ENCODE results near the gene DCAF4. TPM values are rescaled to one million over a fixed set of nuclear protein-coding genes. Genes with fewer than 3 reads are reported as not detected.
A peak's percentile ranks its signal among the peaks of the same experiment; 100 is the strongest.
"Not testable (repeated sequence)": the region's sequence is repeated elsewhere in the genome, so short reads cannot be mapped to it uniquely, and the experiment has no call there.

Gene DCAF4
- polyA plus RNA-seq, 1 donor, result 15.3 TPM

DNA sequence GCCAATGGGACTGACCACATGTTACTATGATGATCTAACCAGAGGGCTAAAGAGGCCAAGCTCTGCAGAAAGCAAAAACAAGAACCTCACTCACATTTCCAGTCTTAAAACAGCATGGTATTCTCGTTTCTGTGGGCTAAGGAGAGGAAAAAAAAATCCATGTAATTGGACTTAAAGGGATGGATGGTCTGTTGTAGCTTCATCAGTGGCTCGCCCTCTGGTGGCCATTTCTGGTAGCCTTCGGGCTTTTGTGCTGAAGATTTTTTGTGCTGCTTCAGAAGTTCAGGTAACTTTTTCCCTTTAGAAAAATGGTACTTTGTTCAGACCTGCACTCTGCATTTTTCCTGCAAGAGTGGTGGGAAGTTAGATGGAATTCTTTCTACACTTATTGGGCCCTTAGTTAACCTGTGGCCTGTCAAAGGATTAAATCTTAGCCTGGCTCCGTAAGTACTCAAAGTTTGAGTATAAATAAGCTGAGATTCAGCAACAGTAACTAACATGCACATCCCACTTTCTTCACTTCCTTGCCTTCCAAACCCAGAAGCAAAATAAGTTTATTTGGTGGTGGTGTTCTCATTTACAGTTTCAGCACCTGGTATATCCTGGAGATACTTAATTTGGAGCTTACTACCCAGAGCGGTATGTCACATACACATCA lies 22.3 kb downstream of the DCAF4 start:
- H3K27me3 ChIP-seq (ENCODE audit: control insufficient read depth, insufficient read depth, low read length), result no peaks in the 10 kb centered on the region
- H3K4me3 ChIP-seq (ENCODE audit: low read length), result no peak overlapping the region
- H3K27ac ChIP-seq (ENCODE audit: low read length), result no peak overlapping the region
- no peaks in the 10 kb centered on the region for H3K9me3 ChIP-seq (ENCODE audit: control insufficient read depth, low read depth, low read length)
- no peaks in the 10 kb centered on the region for H3K4me1 ChIP-seq (ENCODE audit: control insufficient read depth, insufficient read depth, low read length)
- peaks cover 45% of the 10 kb centered on the region for H3K36me3 ChIP-seq (ENCODE audit: control insufficient read depth, insufficient read depth, low read length)
- no CpG with 5 or more reads among the region's 5 CpGs for WGBS (ENCODE audit: insufficient coverage, low lambda C conversion rate)
- DNase-seq, result peak in 1 of 2 donors; percentile 35

GRCh38 chr14:72952171-72952570 lies 25.9 kb downstream of the DCAF4 start:
- WGBS (ENCODE audit: insufficient coverage, low lambda C conversion rate), result 100% methylated on average over 1 of the region's 3 CpGs
- Histone ChIP-seq H3K27ac (ENCODE audit: low read length) (no peak overlapping the region), H3K4me1 (ENCODE audit: control insufficient read depth, insufficient read depth, low read length) (no peaks in the 10 kb centered on the region), H3K27me3 (ENCODE audit: control insufficient read depth, insufficient read depth, low read length) (no peaks in the 10 kb centered on the region), H3K4me3 (ENCODE audit: low read length) (no peak overlapping the region), H3K9me3 (ENCODE audit: control insufficient read depth, low read depth, low read length) (no peaks in the 10 kb centered on the region), H3K36me3 (ENCODE audit: control insufficient read depth, insufficient read depth, low read length) (peaks cover 44% of the 10 kb centered on the region)
- DNase-seq, result no peak

DNA sequence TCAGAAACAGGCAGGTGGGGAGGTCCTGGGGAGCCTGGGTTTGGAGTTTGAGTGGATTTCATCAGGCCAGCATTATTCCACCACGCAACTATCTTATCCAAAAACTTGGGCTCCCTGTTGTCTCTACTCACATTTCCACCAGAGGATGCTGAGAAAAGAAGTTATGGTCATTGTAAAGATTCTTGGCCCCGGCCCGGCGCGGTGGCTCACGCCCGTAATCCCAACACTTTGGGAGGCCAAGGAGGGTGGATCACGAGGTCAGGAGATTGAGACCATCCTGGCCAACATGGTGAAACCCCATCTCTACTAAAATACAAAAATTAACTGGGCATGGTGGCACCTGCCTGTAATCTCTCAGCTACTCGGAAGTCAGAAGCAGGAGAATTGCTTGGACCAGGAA lies 30.5 kb downstream of the DCAF4 start:
- WGBS (ENCODE audit: insufficient coverage, low lambda C conversion rate), result 100% methylated on average over 1 of the region's 9 CpGs
- peaks cover 67% of the 10 kb centered on the region for H3K36me3 ChIP-seq (ENCODE audit: control insufficient read depth, insufficient read depth, low read length)
- H3K9me3 ChIP-seq (ENCODE audit: control insufficient read depth, low read depth, low read length); H3K4me1 ChIP-seq (ENCODE audit: control insufficient read depth, insufficient read depth, low read length); H3K4me3 ChIP-seq (ENCODE audit: low read length); H3K27me3 ChIP-seq (ENCODE audit: control insufficient read depth, insufficient read depth, low read length); DNase-seq; H3K27ac ChIP-seq (ENCODE audit: low read length): not testable (repeated sequence)

- Histone ChIP-seq H3K4me3 (ENCODE audit: low read length) (no peak overlapping the region), H3K4me1 (ENCODE audit: control insufficient read depth, insufficient read depth, low read length) (no peaks in the 10 kb centered on the region), H3K9me3 (ENCODE audit: control insufficient read depth, low read depth, low read length) (no peaks in the 10 kb centered on the region), H3K36me3 (ENCODE audit: control insufficient read depth, insufficient read depth, low read length) (peaks cover 67% of the 10 kb centered on the region), H3K27ac (ENCODE audit: low read length) (no peak overlapping the region), H3K27me3 (ENCODE audit: control insufficient read depth, insufficient read depth, low read length) (no peaks in the 10 kb centered on the region)
- WGBS (ENCODE audit: insufficient coverage, low lambda C conversion rate), result no CpG with 5 or more reads among the region's 3 CpGs
- no peak for DNase-seq
These were observed 30.9 kb downstream of the DCAF4 start for GRCh38 chr14:72957213-72957612.

DNA sequence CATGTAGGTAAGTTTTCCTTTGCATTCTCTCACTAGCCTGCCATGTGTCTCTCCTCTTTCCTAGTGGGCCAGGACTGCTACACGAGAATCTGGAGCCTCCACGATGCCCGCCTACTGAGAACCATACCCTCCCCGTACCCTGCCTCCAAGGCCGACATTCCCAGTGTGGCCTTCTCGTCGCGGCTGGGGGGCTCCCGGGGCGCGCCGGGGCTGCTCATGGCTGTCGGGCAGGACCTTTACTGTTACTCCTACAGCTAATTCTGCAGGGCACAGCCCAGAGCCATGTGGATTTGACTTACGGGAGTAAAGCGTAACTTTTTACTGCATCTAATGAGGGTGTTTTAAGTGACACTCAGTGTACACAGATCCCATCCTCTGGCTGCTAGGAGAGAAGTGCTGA lies 32.3 kb downstream of the DCAF4 start:
- H3K4me3 ChIP-seq (ENCODE audit: low read length), result no peak overlapping the region
- no peaks in the 10 kb centered on the region for H3K4me1 ChIP-seq (ENCODE audit: control insufficient read depth, insufficient read depth, low read length)
- WGBS (ENCODE audit: insufficient coverage, low lambda C conversion rate), result no CpG with 5 or more reads among the region's 15 CpGs
- H3K9me3 ChIP-seq (ENCODE audit: control insufficient read depth, low read depth, low read length), result no peaks in the 10 kb centered on the region
- peaks cover 65% of the 10 kb centered on the region for H3K36me3 ChIP-seq (ENCODE audit: control insufficient read depth, insufficient read depth, low read length)
- no peaks in the 10 kb centered on the region for H3K27me3 ChIP-seq (ENCODE audit: control insufficient read depth, insufficient read depth, low read length)
- H3K27ac ChIP-seq (ENCODE audit: low read length), result no peak overlapping the region
- no peak for DNase-seq

DNA sequence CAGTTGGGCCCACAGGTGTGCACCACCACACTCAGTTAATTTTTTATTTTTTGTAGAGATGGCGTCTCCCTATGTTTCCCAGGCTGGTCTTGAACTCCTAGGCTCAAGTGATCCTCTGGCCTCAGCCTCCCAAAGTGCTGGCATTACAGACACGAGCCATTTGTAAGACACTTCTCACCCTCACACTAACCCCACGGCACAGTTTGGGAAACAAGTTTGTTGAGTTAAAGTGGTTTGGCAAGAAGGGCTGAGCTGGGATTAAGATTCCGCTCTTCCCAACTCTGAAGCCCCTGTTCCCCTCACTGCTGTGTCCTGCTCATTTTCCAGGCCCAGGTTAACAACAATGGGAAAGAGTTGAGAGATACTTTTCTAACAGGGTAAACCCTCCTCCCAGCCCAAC lies 34.8 kb downstream of the DCAF4 start:
- not testable (repeated sequence) for H3K27me3 ChIP-seq (ENCODE audit: control insufficient read depth, insufficient read depth, low read length); DNase-seq; H3K9me3 ChIP-seq (ENCODE audit: control insufficient read depth, low read depth, low read length); H3K4me3 ChIP-seq (ENCODE audit: low read length); H3K27ac ChIP-seq (ENCODE audit: low read length); H3K4me1 ChIP-seq (ENCODE audit: control insufficient read depth, insufficient read depth, low read length)
- WGBS (ENCODE audit: insufficient coverage, low lambda C conversion rate), result no CpG with 5 or more reads among the region's 4 CpGs
- peaks cover 51% of the 10 kb centered on the region for H3K36me3 ChIP-seq (ENCODE audit: control insufficient read depth, insufficient read depth, low read length)

DNA sequence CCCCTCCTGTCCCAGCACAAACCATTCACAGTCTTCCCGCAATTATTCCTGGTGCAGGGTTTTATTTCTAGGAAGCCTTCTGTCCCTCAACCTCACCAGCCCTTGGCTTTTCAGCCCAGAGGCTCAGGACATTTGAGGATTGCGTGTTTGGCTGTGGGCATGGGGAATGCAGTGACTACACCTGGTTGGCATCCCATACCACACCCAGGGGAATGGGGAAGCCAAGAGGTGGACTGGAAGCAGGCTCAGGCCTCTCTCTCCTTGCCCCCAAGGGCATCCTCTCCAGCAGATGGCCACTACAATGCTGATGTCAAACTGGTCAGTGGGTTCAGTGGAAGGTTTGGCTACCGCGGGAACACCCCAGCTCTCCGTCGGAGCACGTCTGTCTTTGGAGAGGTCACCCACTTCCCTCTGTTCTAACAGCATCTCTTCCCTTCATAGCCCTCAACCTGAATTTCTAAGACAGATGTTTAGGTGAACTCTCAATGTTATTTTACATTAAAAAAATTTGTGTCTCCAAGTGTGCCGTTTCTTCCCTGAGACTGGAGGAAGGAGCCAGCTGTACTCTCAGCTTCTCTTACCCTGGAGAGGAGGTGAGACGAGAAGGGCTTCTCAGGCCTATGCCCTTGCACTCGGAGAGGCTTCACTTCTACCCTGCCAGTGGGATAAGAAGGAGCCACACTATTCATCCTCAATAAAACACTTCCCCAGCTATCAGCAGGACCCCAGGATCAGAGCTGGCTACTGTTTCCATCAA lies 35.5 kb downstream of the DCAF4 start:
- no peak for DNase-seq
- no peaks in the 10 kb centered on the region for H3K4me1 ChIP-seq (ENCODE audit: control insufficient read depth, insufficient read depth, low read length)
- WGBS (ENCODE audit: insufficient coverage, low lambda C conversion rate), result no CpG with 5 or more reads among the region's 10 CpGs

GRCh38 chr14:72962336-72962754 lies 36.1 kb downstream of the DCAF4 start:
- peaks cover 40% of the 10 kb centered on the region for H3K36me3 ChIP-seq (ENCODE audit: control insufficient read depth, insufficient read depth, low read length)
- not testable (repeated sequence) for H3K4me1 ChIP-seq (ENCODE audit: control insufficient read depth, insufficient read depth, low read length); H3K27me3 ChIP-seq (ENCODE audit: control insufficient read depth, insufficient read depth, low read length); H3K9me3 ChIP-seq (ENCODE audit: control insufficient read depth, low read depth, low read length); H3K27ac ChIP-seq (ENCODE audit: low read length); H3K4me3 ChIP-seq (ENCODE audit: low read length)
- no CpG with 5 or more reads among the region's 10 CpGs for WGBS (ENCODE audit: insufficient coverage, low lambda C conversion rate)
- DNase-seq, result peak in 1 of 2 donors; percentile 11

More for the DNA sequence above, 35.5 kb downstream of the DCAF4 start:
- Histone ChIP-seq H3K36me3 (ENCODE audit: control insufficient read depth, insufficient read depth, low read length) (peaks cover 43% of the 10 kb centered on the region), H3K27me3 (ENCODE audit: control insufficient read depth, insufficient read depth, low read length) (no peaks in the 10 kb centered on the region), H3K4me3 (ENCODE audit: low read length) (no peak overlapping the region), H3K27ac (ENCODE audit: low read length) (no peak overlapping the region), H3K9me3 (ENCODE audit: control insufficient read depth, low read depth, low read length) (no peaks in the 10 kb centered on the region)

- Histone ChIP-seq H3K4me1 (ENCODE audit: control insufficient read depth, insufficient read depth, low read length) (no peaks in the 10 kb centered on the region), H3K9me3 (ENCODE audit: control insufficient read depth, low read depth, low read length) (no peaks in the 10 kb centered on the region), H3K27ac (ENCODE audit: low read length) (no peak overlapping the region), H3K36me3 (ENCODE audit: control insufficient read depth, insufficient read depth, low read length) (peaks cover 35% of the 10 kb centered on the region), H3K27me3 (ENCODE audit: control insufficient read depth, insufficient read depth, low read length) (no peaks in the 10 kb centered on the region), H3K4me3 (ENCODE audit: low read length) (no peak overlapping the region)
- WGBS (ENCODE audit: insufficient coverage, low lambda C conversion rate), result no CpG with 5 or more reads among the region's 6 CpGs
- no peak for DNase-seq
These were observed 36.6 kb downstream of the DCAF4 start for GRCh38 chr14:72962829-72963312.

DNA sequence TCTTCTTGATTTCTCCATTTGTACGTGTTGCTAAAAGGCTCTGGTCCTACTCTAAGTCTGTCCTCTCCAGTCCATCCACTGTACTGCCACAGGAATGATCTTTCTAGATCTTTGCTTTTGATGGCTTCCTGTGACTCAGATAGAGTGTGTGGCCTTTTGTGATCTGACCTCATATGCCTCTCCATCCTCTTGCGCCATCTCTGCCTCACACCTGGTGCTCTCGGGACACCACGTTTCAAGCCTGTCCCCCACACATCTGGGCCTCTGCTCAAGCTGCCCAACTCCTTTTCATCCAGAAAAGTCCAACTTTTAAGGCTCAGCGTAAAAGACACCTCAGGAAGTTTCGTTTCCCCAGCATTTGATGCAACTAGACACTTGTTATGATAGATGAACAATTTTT lies 39.0 kb downstream of the DCAF4 start:
- WGBS (ENCODE audit: insufficient coverage, low lambda C conversion rate), result 76% methylated on average over 4 of the region's 6 CpGs
- H3K4me1 ChIP-seq (ENCODE audit: control insufficient read depth, insufficient read depth, low read length), result no peaks in the 10 kb centered on the region

More for the DNA sequence above, 39.0 kb downstream of the DCAF4 start:
- H3K27ac ChIP-seq (ENCODE audit: low read length), result no peak overlapping the region
- DNase-seq, result no peak
- no peaks in the 10 kb centered on the region for H3K27me3 ChIP-seq (ENCODE audit: control insufficient read depth, insufficient read depth, low read length)
- H3K9me3 ChIP-seq (ENCODE audit: control insufficient read depth, low read depth, low read length), result no peaks in the 10 kb centered on the region
- no peak overlapping the region for H3K4me3 ChIP-seq (ENCODE audit: low read length)
- peaks cover 29% of the 10 kb centered on the region for H3K36me3 ChIP-seq (ENCODE audit: control insufficient read depth, insufficient read depth, low read length)
